PC-3 (cell line): ENCODE measurements around the gene PRKCE. TPM values are rescaled to one million over a fixed set of nuclear protein-coding genes. Genes with fewer than 3 reads are reported as not detected.

Experiments used
- ATAC-seq: fragments of 200-7000 bp; cut with Tn5 transposase; 2 replicates; pipeline ENCODE4 v1.9.1; 2020; ENCODE audit warnings: mild to moderate bottlenecking, moderate library complexity
- BruUV-seq: library from RNA; stranded (reverse); fragments of 400-500 nt; replicated peaks from 2 replicates; lab custom pipeline; 2021; lab: Mats Ljungman, UMichigan
- CTCF ChIA-PET: fragments of 300-600 bp; sonication (Branson Sonifier 250); formaldehyde crosslinking; loops from one replicate; lab custom pipeline; 2022; ENCODE audit warnings: antibody characterized with exemption; lab: Charles Lee
- POLR2A ChIA-PET: fragments of 300-600 bp; sonication (Branson Sonifier 250); formaldehyde crosslinking; loops from one replicate; lab custom pipeline; 2022; ENCODE audit warnings: antibody characterized with exemption; ENCODE audit not compliant: unreplicated experiment; lab: Charles Lee
- DNase-seq: peaks from one replicate; pipeline ENCODE4 v3.0.0-alpha.2; 2015
- H2AFZ ChIP-seq: fragments of 300-600 bp; sonication (generic); 2 replicates; pipeline ENCODE4 v1.6.0; 2016; ENCODE audit warnings: antibody characterized with exemption, low read length
- H3F3A ChIP-seq: fragments of 300-600 bp; sonication (generic); one replicate; pipeline ENCODE4 v1.6.0; 2017; ENCODE audit warnings: antibody characterized with exemption, low read length, control low read depth, mild to moderate bottlenecking; ENCODE audit not compliant: unreplicated experiment
- H3K27ac ChIP-seq: fragments of 300-600 bp; sonication (generic); 2 replicates; pipeline ENCODE4 v1.5.1; 2016; ENCODE audit warnings: mild to moderate bottlenecking, low read length
- H3K27me3 ChIP-seq: fragments of 300-600 bp; sonication (generic); 2 replicates; pipeline ENCODE4 v1.6.1; 2016; ENCODE audit warnings: low read length, mixed read lengths
- H3K36me3 ChIP-seq: fragments of 300-600 bp; sonication (generic); 2 replicates; pipeline ENCODE4 v1.6.1; 2016; ENCODE audit warnings: low read depth, mixed run types, low read length, mixed read lengths
- H3K4me1 ChIP-seq: fragments of 300-600 bp; sonication (generic); 2 replicates; pipeline ENCODE4 v1.5.1; 2016; ENCODE audit warnings: low read length; ENCODE audit not compliant: insufficient read depth
- H3K4me2 ChIP-seq: fragments of 300-600 bp; sonication (generic); 2 replicates; pipeline ENCODE4 v1.6.0; 2016; ENCODE audit warnings: low read length
- H3K4me3 ChIP-seq: fragments of 300-600 bp; sonication (generic); 2 replicates; pipeline ENCODE4 v1.5.1; 2016; ENCODE audit warnings: mild to moderate bottlenecking, low read length, mixed read lengths
- H3K79me2 ChIP-seq: fragments of 300-600 bp; sonication (generic); 2 replicates; pipeline ENCODE4 v1.6.1; 2017; ENCODE audit warnings: low read length, mixed read lengths
- H3K9ac ChIP-seq: fragments of 300-600 bp; sonication (generic); 2 replicates; pipeline ENCODE4 v1.6.0; 2016; ENCODE audit warnings: mild to moderate bottlenecking, low read length
- H3K9me2 ChIP-seq: fragments of 300-600 bp; sonication (generic); replicated peaks from 2 replicates; pipeline ENCODE4 v1.6.1; 2016; ENCODE audit warnings: mixed run types, low read length, mixed read lengths
- H3K9me3 ChIP-seq: fragments of 300-600 bp; sonication (generic); 2 replicates; pipeline ENCODE4 v1.6.1; 2016; ENCODE audit warnings: low read length, mixed read lengths
- H4K20me1 ChIP-seq: fragments of 300-600 bp; sonication (generic); 2 replicates; pipeline ENCODE4 v1.6.1; 2016; ENCODE audit warnings: low read length, mixed read lengths
- CTCF ChIP-seq: fragments of 300-600 bp; sonication (generic); conservative IDR thresholded peaks from 2 replicates; pipeline ENCODE4 v1.5.1; 2017; ENCODE audit warnings: antibody characterized with exemption, low read depth, mild to moderate bottlenecking, low read length
- EZH2 ChIP-seq: fragments of 300-600 bp; sonication (generic); IDR thresholded peaks from one replicate; pipeline ENCODE4 v1.6.1; 2017; ENCODE audit warnings: antibody characterized with exemption, mild to moderate bottlenecking, low read length; ENCODE audit not compliant: unreplicated experiment
- EZH2phosphoT487 ChIP-seq: fragments of 300-600 bp; sonication (generic); IDR thresholded peaks from 2 replicates; pipeline ENCODE4 v1.6.1; 2018; ENCODE audit warnings: mild to moderate bottlenecking, antibody characterized with exemption, low read length, borderline replicate concordance
- intact Hi-C: fragments of 100-400 bp; cut with micrococcal nuclease; formaldehyde crosslinking; loops from 2 replicates; pipeline ENCODE4 v1.9.0; 2023
- total RNA-seq: library from RNA; depleted of rRNA; stranded (reverse); fragments of >200 nt; gene quantifications from 2 replicates; pipeline ENCODE4 v1.2.3, GENCODE V29; 2014

PRKCE gene
- total RNA-seq, 1 experiment from 2014 or later, result 7.0 TPM

DNA sequence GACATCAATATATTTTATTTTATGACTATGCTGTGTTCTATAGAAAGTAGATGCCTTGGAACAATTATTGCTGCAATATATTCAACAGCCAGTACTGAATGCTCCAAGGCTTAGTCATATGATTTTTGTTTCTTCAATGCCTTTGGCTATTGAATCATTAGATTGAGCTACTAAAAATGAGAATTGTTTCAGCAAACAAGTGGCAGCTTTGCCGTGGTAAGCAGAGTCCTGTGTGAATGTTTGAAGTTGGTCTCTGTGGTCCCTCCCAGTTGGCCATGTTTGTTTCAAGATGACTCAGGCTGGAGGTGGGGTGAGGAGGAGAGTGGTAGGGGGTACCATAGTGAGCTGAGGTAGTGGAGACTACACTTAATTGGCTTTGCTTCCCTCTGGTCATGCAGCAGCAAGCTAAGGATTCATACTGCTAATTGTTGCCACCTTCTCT, 447.2 kb downstream of the PRKCE start:
- Histone ChIP-seq H3K9ac (peak overlapping the region; percentile 73), H2AFZ (0 out of 2 replicates have a peak overlapping the region, but pooled peaks have one; percentile 2), H3K9me3 (no peaks in the 10 kb centered on the region), H3K36me3 (no peaks in the 10 kb centered on the region; the same call in 1 of the 2 replicates), H3F3A (peaks cover 4% of the 10 kb centered on the region), H3K4me2 (peak overlapping the region; percentile 63), H3K27ac (peak overlapping the region; percentile 95), H3K27me3 (no peaks in the 10 kb centered on the region), H3K4me3 (no peak overlapping the region), H3K4me1 (peaks cover 25% of the 10 kb centered on the region), H3K79me2 (no peaks in the 10 kb centered on the region), H4K20me1 (no peaks in the 10 kb centered on the region), H3K9me2 (no peaks in the 10 kb centered on the region)
- ChIA-PET CTCF (interaction anchor here (0.5 to 0.6 kb wide), 2 partner anchors 44 to 152 kb away, joined by 3 read pairs; no protein-coding TSS in a partner anchor), POLR2A (interaction anchor here (0.6 kb wide), 1 partner anchor 199 kb away, joined by 3 read pairs; the partner anchor contains the start of gene EPAS1)
- intact Hi-C loops, result loop anchor here (1.0 kb wide), 1 partner anchor 25 kb away; no protein-coding TSS in a partner anchor
- TF ChIP-seq EZH2phosphoT487 (no peak), EZH2 (no peak), CTCF (no peak)
- DNase-seq (peak; percentile 91), ATAC-seq (peak; percentile 82)
- BruUV-seq, result no TSS peak

DNA sequence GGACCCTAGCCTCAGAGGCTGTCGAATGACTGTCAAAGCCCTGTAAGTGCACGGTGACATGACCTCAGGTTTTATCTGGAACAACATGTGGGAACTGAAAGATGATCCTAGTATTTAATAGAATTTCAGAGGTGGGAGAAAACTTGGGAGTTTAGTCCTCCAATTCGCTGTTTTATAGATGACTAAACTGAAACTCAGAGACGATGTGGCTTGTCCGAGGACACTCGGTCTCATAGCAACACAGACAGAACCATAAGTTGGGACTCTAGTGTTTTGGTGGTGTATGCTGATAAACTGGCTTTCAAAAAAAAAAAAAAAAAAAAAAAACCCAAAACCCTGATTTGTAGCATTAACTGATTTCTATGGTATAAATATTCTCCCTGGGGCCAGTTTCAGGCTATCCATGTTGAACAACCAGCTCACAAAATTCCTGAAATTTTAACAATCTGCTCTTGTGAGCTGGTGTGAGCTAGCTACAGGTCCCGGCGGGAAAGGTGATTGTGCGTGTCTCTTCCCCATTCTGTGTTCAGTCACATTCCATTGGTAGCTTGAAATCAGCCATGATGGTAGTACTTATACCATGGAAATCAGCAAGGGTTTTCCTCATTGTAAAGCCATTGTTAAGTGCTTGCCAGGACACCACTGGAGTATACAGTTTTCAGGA, 450.2 kb downstream of the PRKCE start:
- H2AFZ ChIP-seq, result no peak overlapping the region
- intact Hi-C loops, result no loop called here

More for the DNA sequence above, 450.2 kb downstream of the PRKCE start:
- no peak overlapping the region for H3K4me3 ChIP-seq
- CTCF ChIA-PET, result no interaction called here
- no peaks in the 10 kb centered on the region for H4K20me1 ChIP-seq
- no TSS peak for BruUV-seq
- no peak for TF ChIP-seq CTCF
- TF ChIP-seq EZH2phosphoT487, result no peak
- no peak for TF ChIP-seq EZH2
- no peaks in the 10 kb centered on the region for H3K79me2 ChIP-seq
- POLR2A ChIA-PET, result no interaction called here
- no peak for ATAC-seq
- DNase-seq, result no peak
- no peak overlapping the region for H3K27ac ChIP-seq
- H3K27me3 ChIP-seq, result no peaks in the 10 kb centered on the region
- H3K9me3 ChIP-seq, result peaks cover 8% of the 10 kb centered on the region; the same call in 1 of the 2 replicates
- peaks cover 14% of the 10 kb centered on the region; the same call in 1 of the 2 replicates for H3K36me3 ChIP-seq
- H3K4me1 ChIP-seq, result peaks cover 25% of the 10 kb centered on the region
- no peak overlapping the region for H3K9ac ChIP-seq
- H3K9me2 ChIP-seq, result no peaks in the 10 kb centered on the region
- H3K4me2 ChIP-seq, result no peak overlapping the region
- H3F3A ChIP-seq, result peaks cover 4% of the 10 kb centered on the region
